PFSK-1 (cell line): ENCODE measurements around the gene MYCBPAP.

Source experiments
- FOXP2 ChIP-seq: optimal IDR thresholded peaks from 2 replicates; pipeline ENCODE3; 2011; ENCODE audit warnings: borderline replicate concordance, control low read depth, inconsistent platforms; ENCODE audit not compliant: insufficient read depth; ENCODE audit errors: extremely low read length, extremely low read depth
- POLR2AphosphoS5 ChIP-seq: IDR thresholded peaks from 2 replicates; pipeline ENCODE4 v1.6.1; 2012; ENCODE audit warnings: low read depth, mild to moderate bottlenecking, control low read depth, low read length, moderate library complexity
- SIN3A ChIP-seq: IDR thresholded peaks from 2 replicates; pipeline ENCODE4 v1.6.1; 2012; ENCODE audit warnings: mild to moderate bottlenecking, low read length, moderate library complexity, borderline replicate concordance; ENCODE audit not compliant: insufficient read depth
- TAF1 ChIP-seq: IDR thresholded peaks from 2 replicates; pipeline ENCODE4 v1.6.1; 2012; ENCODE audit warnings: low read length, control low read depth, borderline replicate concordance; ENCODE audit not compliant: insufficient read depth

DNA sequence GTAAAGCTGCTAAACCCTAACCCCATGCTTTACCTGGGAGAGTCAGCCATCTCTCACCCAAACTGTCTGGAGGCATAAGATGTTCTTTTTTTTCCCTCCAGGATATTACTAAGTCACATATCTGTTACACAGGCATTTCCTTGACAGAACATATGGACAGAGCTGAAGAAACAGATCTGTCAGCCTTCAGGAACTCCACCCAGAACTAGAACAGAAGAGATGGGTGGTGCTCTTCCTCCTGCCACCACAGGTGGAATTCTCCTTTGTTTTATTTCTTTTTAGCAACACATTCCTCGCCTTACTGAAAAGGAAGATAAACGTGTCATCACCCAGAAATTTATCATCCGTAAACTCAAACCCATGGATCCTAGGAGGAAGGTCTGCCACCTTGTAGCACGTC lies 8.8 kb downstream of the MYCBPAP start:
- TF ChIP-seq POLR2AphosphoS5 (no peak), FOXP2 (no peak), SIN3A (no peak), TAF1 (no peak)
